ENCODE results near the gene SMIM7. TPM values are rescaled to one million over a fixed set of nuclear protein-coding genes. Genes with fewer than 3 reads are reported as not detected.

SMIM7 gene
- total RNA-seq, result 100 to 1,000 TPM in 1 of 6 donors, 10 to 100 TPM in 5; 71.8 to 129 (median 80.4) TPM

DNA sequence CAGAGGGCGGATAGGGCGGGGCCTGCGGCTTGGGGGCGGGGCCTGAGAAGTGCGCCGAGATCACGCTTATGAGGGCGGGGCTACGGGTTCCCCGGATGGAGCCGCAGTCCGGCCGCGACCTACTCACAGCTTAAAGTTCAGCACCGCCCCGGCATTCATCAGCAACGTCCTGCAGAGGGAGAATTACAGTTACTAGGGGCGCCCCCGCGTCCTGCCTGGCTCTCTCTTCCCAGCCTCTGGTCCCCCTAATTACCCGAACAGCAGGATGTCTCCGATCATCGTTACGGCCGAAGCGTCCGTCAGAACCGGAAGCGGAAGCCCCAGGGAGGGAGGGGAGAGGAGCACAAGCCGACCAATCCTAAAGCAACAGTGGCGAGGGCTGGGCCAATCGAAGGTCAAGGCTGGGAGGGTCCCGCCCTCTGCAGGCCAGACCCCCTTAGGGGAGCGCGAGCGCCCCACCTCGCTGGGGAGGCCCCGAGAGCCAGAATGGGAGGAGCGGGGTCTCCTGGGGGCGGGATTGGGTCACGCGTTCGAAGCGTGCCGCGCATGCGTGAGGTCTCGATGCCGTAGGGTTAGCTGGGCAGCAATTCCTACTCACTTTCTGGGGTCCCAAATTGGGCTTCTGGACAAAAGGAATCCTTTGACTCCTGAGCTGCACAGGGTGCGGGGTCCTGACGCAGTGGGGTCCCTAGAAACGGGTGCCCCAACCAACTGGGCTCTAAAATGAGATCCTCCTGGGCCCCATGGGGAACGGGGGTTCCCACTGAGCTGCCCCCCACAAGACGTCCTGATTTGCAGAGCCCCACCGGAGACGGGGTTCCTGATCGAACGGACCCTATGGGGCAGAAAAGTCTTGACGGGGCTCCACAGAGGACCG, at the start of gene SMIM7:
SMIM7 (minus strand) TSS at position 313 of the 877 bp plus-strand sequence; CDS start at position 279, 34 bp downstream.
- Histone ChIP-seq H3K4me1 (peaks cover 27 to 53% (median 31%) of the 10 kb centered on the region in 4 donors), H3K27me3 (no peaks in the 10 kb centered on the region), H3K4me3 (peak within 1 kb of the TSS; percentile 53 to 90 (median 84)), H3K36me3 (peaks cover 7 to 36% (median 23%) of the 10 kb centered on the region in 4 donors), H3K27ac (peak within 1 kb of the TSS; percentile 84 to 98 (median 91)), H3K9me3 (no peaks in the 10 kb centered on the region)
- WGBS, 2 donors, result 0 to 1% methylated on average over 14 to 39 of the region's 60 CpGs
- TF ChIP-seq POLR2A (IDR thresholded peaks at IDR 0.05) (peak; percentile 17 to 95 (median 42)), EP300 (IDR thresholded peaks at IDR 0.05) (no peak), POLR2AphosphoS5 (IDR thresholded peaks at IDR 0.05) (peak; percentile 91 to 97), CTCF (IDR thresholded peaks at IDR 0.05) (peak in 2 of 6 experiments; percentile 3 to 43)
- ATAC-seq (ENCODE audit: low FRiP score in 2 of 2), result peak; percentile 99 to 100
- DNase-seq, result peak; percentile 98

- no peaks in the 10 kb centered on the region for H3K4me1 ChIP-seq
- ATAC-seq (ENCODE audit: low FRiP score in 2 of 2) (no peak), DNase-seq (no peak)
- no peaks in the 10 kb centered on the region for H3K36me3 ChIP-seq
- no peaks in the 10 kb centered on the region for H3K27me3 ChIP-seq
- H3K4me3 ChIP-seq, result no peak overlapping the region
- WGBS, 2 donors, result 84 to 88% methylated on average over 4 of the region's 4 CpGs
- no peaks in the 10 kb centered on the region for H3K9me3 ChIP-seq
- TF ChIP-seq CTCF (IDR thresholded peaks at IDR 0.05), result no peak
- TF ChIP-seq POLR2AphosphoS5 (IDR thresholded peaks at IDR 0.05), result no peak
- no peak for TF ChIP-seq POLR2A (IDR thresholded peaks at IDR 0.05)
- TF ChIP-seq EP300 (IDR thresholded peaks at IDR 0.05), result no peak
- no peak overlapping the region for H3K27ac ChIP-seq
Observed at GRCh38 chr19:16703677-16704076, 43.7 kb upstream of the SMIM7 start.

DNA sequence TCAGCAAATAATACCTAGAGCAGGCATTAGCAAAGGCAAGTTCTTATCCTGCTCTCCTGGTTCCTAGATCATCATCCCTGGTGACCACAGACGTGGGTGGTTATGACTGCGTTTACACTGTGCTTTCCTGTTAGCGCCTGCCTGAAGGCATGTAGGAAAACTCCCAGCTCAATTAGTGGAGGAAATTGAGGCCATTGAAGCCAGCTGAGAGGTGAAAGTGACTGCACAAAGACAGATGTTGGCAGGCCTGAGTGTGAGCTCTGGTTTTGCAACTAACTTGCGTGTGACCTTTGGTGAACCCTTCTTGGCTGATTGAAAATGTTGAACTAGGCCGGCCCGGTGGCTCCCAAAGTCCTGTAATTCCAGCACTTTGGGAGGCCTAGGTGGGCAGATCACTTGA, 42.2 kb upstream of the SMIM7 start:
- no peak overlapping the region for H3K27ac ChIP-seq
- H3K4me3 ChIP-seq, result no peak overlapping the region
- TF ChIP-seq POLR2AphosphoS5 (IDR thresholded peaks at IDR 0.05) (peak in 1 of 2 donors; percentile 65), POLR2A (IDR thresholded peaks at IDR 0.05) (no peak), EP300 (IDR thresholded peaks at IDR 0.05) (peak in 2 of 4 donors; percentile 14 to 26), CTCF (IDR thresholded peaks at IDR 0.05) (no peak)
- H3K9me3 ChIP-seq, result no peaks in the 10 kb centered on the region
- H3K27me3 ChIP-seq, result no peaks in the 10 kb centered on the region
- WGBS, 2 donors, result 34 to 63% methylated on average over 6 of the region's 6 CpGs
- H3K36me3 ChIP-seq, result no peaks in the 10 kb centered on the region
- peak; percentile 26 to 69 for ATAC-seq (ENCODE audit: low FRiP score in 2 of 2)
- H3K4me1 ChIP-seq, result no peaks in the 10 kb centered on the region
- DNase-seq, result peak in 1 of 2 donors; percentile 22

DNA sequence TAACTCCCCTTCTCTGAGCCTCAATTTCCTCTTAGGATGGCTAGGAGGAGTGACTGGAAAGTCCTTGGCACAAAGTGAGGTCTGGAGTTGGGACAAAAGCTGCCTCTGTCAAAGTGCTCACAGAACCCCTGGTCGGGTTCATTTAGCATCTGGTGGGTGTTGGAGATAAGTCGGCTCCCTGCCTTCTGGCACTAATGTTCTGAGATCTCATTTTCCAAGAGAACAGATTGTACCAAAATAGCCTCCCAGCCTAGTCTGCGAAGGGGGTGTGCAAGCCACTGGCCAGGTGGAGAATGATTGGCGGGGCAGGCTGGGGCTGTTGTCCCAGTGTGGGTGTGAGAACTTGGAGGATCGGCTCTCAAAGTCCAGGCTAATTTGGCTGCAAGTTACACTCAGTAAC, 39.0 kb upstream of the SMIM7 start:
- Histone ChIP-seq H3K27ac (no peak overlapping the region), H3K4me3 (no peak overlapping the region), H3K4me1 (no peaks in the 10 kb centered on the region), H3K9me3 (no peaks in the 10 kb centered on the region), H3K27me3 (no peaks in the 10 kb centered on the region), H3K36me3 (no peaks in the 10 kb centered on the region)
- 69 to 81% methylated on average over 5 of the region's 5 CpGs for WGBS, 2 donors
- DNase-seq, result peak in 1 of 2 donors; percentile 24
- TF ChIP-seq POLR2AphosphoS5 (IDR thresholded peaks at IDR 0.05), result peak in 1 of 2 donors; percentile 33
- TF ChIP-seq CTCF (IDR thresholded peaks at IDR 0.05), result no peak
- TF ChIP-seq EP300 (IDR thresholded peaks at IDR 0.05), result peak in 1 of 4 donors; percentile 4
- ATAC-seq (ENCODE audit: low FRiP score in 2 of 2), result peak in 1 of 2 donors; percentile 62
